Body of pancreas (tissue), 4 donors: ENCODE results near the gene PHRF1.

ENCODE experiments used
- CTCF ChIP-seq, 7 experiments: fragments of 450-650 bp in 4 of 7; fragments of 200-600 bp in 3 of 7; sonication (generic) in 3 of 7; IDR thresholded peaks; one replicate each; pipeline ENCODE4 v1.5.1; 2016 to 2019; ENCODE audit warnings: antibody characterized with exemption in 7 of 7
- POLR2A ChIP-seq, 3 donors: fragments of 450-650 bp; IDR thresholded peaks; one replicate each; pipeline ENCODE4 v1.6.1; 2016; ENCODE audit warnings: antibody characterized with exemption in 3 of 3, mild to moderate bottlenecking in 2 of 3

DNA sequence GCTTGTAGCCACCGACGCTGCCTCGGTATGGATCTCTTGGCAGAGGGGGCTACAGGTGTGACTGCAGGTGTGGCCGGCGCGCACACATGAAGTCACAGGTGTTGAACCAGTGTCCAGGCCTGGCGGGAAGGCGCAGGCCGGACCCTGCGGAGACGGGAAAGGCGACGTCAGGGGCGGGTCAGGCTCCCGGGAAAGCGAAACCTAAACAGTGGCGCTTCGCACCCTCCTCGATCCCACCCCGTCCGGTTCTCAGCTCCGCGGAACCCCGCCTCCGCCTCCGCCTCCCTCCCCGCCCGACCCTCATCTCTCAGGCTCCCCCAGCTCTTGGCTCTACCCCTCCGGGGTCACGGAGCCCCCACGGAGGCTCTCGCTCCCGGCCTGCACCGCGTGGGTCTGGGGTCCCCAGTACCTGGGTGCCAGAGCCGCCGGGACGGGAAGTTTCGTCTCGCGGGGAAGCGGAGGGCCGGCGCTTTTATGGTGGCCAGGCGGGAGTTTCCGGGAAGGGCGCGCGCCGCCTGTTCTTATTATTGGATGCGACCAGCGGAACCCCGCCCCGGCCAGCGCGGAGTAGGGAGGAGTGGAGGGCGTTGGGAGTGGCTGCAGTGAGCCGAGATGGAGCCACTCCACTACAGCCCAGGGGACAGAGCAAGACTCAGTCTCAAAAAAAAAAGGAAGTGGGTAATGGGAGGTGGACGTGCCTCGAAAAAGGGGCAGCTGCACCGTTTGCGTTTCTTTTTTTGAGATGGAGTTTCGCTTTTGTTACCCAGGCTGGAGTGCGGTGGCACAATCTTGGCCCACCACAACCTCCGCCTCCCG is 39.4 kb downstream of the PHRF1 start, which contains the start of gene IRF7:
- TF ChIP-seq CTCF (IDR thresholded peaks at IDR 0.05) = no peak
- peak; percentile 72 to 92 (median 86) for TF ChIP-seq POLR2A (IDR thresholded peaks at IDR 0.05)
